Measurements from ENCODE around the gene ZNF594.
A peak's percentile ranks its signal among the peaks of the same experiment; 100 is the strongest.
"Not testable (repeated sequence)": the region's sequence is repeated elsewhere in the genome, so short reads cannot be mapped to it uniquely, and the experiment has no call there.

ZNF594 gene

DNA sequence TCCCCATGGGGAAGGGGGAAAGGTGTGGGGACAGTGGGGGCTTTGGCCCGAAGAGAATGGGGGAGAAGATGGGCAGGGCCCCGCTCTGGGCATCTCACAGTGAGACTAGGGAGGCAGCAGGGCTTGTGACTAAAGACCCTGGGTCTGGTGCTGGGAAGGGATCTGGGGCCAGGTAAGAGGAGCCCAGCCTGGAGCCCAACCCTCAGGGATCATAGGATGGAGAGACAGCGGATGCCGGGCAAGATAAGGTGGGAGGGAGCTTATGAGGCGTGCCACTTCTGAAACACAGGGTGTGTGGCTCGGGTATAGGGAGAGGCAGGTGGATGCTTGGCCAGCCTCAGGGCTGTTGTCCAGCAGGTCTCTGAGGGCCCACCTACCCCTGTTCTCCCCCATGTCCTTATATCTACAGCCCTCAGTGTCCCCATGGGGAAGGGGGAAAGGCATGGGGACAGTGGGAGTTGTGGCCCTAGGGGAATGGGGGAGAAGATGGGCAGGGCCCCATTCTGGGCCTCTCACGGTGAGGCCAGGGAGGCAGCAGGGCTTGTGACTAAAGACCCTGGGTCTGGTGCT lies 60.4 kb downstream of the ZNF594 start:
- Histone ChIP-seq H3K27me3 (ENCODE audit: insufficient read depth, poor library complexity, severe bottlenecking) (no peaks in the 10 kb centered on the region), H3K4me1 (ENCODE audit: insufficient read depth, poor library complexity, severe bottlenecking) (no peaks in the 10 kb centered on the region), H3K9me3 (ENCODE audit: severe bottlenecking) (no peaks in the 10 kb centered on the region), H3K27ac (ENCODE audit: poor library complexity, severe bottlenecking) (no peak overlapping the region), H3K4me3 (ENCODE audit: severe bottlenecking) (no peak overlapping the region), H3K36me3 (ENCODE audit: low read depth) (no peaks in the 10 kb centered on the region)
- TF ChIP-seq CTCF (IDR thresholded peaks at IDR 0.05; ENCODE audit: poor library complexity, severe bottlenecking), result no peak
- ATAC-seq (ENCODE audit: low read depth) (no peak), DNase-seq (ENCODE audit: low spot score) (no peak)

DNA sequence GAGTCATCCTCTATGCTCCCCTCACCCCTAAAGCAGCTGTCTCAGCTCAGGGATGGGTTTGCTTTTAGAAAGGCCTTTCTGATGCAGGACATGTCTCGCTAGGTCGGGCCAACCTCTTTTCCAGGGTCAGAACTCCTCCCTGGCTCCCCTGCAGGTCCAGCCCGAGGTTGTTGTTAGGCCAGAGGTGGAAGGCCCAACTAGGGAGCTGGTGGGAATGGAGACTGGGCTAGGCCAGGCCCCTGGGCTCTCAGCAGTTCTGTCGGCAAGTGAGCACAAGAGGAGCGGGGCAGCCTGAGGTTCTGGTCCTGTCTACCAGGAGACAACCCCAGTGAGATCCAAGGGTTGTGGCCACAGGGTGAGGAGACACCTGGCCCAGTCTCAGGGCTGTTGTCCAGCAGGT lies 61.0 kb downstream of the ZNF594 start:
- H3K27ac ChIP-seq (ENCODE audit: poor library complexity, severe bottlenecking); H3K4me1 ChIP-seq (ENCODE audit: insufficient read depth, poor library complexity, severe bottlenecking); H3K36me3 ChIP-seq (ENCODE audit: low read depth); H3K27me3 ChIP-seq (ENCODE audit: insufficient read depth, poor library complexity, severe bottlenecking); H3K4me3 ChIP-seq (ENCODE audit: severe bottlenecking); ATAC-seq (ENCODE audit: low read depth); H3K9me3 ChIP-seq (ENCODE audit: severe bottlenecking): not testable (repeated sequence)
- peak; percentile 38 for DNase-seq (ENCODE audit: low spot score)

DNA sequence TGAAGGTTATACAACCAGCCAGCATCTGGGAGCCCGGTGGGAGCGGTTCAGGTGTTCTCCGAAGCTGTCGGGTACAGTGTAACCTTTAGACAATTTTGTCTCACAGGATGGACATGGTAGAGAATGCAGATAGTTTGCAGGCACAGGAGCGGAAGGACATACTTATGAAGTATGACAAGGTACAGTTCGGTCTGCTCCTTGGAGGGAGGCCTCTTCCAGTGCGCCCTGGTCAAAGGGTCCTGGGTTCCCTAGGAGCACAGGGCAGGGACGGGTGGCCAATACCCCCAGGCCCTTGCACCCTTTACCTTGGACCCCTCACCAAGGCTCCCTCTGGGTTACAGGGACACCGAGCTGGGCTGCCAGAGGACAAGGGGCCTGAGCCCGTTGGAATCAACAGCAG lies 61.4 kb downstream of the ZNF594 start:
- H3K36me3 ChIP-seq (ENCODE audit: low read depth); ATAC-seq (ENCODE audit: low read depth); H3K4me1 ChIP-seq (ENCODE audit: insufficient read depth, poor library complexity, severe bottlenecking); H3K4me3 ChIP-seq (ENCODE audit: severe bottlenecking); DNase-seq (ENCODE audit: low spot score); H3K9me3 ChIP-seq (ENCODE audit: severe bottlenecking); H3K27ac ChIP-seq (ENCODE audit: poor library complexity, severe bottlenecking); H3K27me3 ChIP-seq (ENCODE audit: insufficient read depth, poor library complexity, severe bottlenecking): not testable (repeated sequence)

DNA sequence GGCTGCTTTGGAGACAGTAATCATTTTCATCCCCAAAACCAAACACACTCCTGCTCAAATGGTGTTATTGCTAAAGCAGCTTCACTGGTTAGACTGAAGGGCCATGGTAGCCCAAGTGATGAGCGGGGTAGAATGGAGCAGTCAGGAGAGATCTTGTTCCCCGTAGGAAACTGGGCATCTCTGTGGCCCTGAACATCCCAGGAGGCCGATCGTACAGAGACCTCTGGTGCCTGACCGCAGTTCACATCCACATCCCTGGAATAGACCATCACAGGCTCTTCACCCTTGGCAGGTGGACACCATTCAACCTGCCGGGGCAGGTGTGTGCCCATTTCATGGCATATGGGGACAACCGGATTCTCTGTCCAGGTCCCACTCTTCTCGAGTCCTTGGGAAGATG lies 61.9 kb downstream of the ZNF594 start:
- not testable (repeated sequence) for H3K4me3 ChIP-seq (ENCODE audit: severe bottlenecking); H3K27me3 ChIP-seq (ENCODE audit: insufficient read depth, poor library complexity, severe bottlenecking); ATAC-seq (ENCODE audit: low read depth); DNase-seq (ENCODE audit: low spot score); H3K4me1 ChIP-seq (ENCODE audit: insufficient read depth, poor library complexity, severe bottlenecking); H3K9me3 ChIP-seq (ENCODE audit: severe bottlenecking); H3K36me3 ChIP-seq (ENCODE audit: low read depth); H3K27ac ChIP-seq (ENCODE audit: poor library complexity, severe bottlenecking)
